NCI-H510A (cell line): ENCODE data around the gene SRXN1.
"Not testable (repeated sequence)": the region's sequence is repeated elsewhere in the genome, so short reads cannot be mapped to it uniquely, and the experiment has no call there.

Experiments
- DNase-seq: peaks from one replicate; lab custom pipeline; 2025; lab: John Stamatoyannopoulos, UW

The SRXN1 gene

GRCh38 chr20:655726-656624 lies 3.0 kb upstream of the SRXN1 start:
- no peak for DNase-seq

- no peak for DNase-seq
These were observed 1.4 kb upstream of the SRXN1 start for GRCh38 chr20:654417-654750.

- no peak for DNase-seq
These were observed 803 bp upstream of the SRXN1 start for GRCh38 chr20:653590-654416.

- peak; percentile 18 for DNase-seq
These were observed 338 bp downstream of the SRXN1 start for GRCh38 chr20:652615-653109.

- DNase-seq: no peak
These were observed 1.0 kb downstream of the SRXN1 start for GRCh38 chr20:651713-652614.

- DNase-seq: no peak
These were observed 2.0 kb downstream of the SRXN1 start for GRCh38 chr20:650954-651353.

GRCh38 chr20:650281-650680 lies 2.7 kb downstream of the SRXN1 start:
- DNase-seq: no peak

- DNase-seq: no peak
These were observed 5.5 kb downstream of the SRXN1 start for GRCh38 chr20:647479-648019.

GRCh38 chr20:646868-647233 lies 6.1 kb downstream of the SRXN1 start:
- no peak for DNase-seq

- DNase-seq: no peak
These were observed 6.7 kb downstream of the SRXN1 start for GRCh38 chr20:646107-646867.

GRCh38 chr20:645318-646106 lies 7.5 kb downstream of the SRXN1 start:
- DNase-seq: peak; percentile 14

- DNase-seq: no peak
These were observed 8.2 kb downstream of the SRXN1 start for GRCh38 chr20:644692-645317.

- no peak for DNase-seq
These were observed 10.4 kb downstream of the SRXN1 start for GRCh38 chr20:642398-643174.

GRCh38 chr20:642013-642397 lies 11.0 kb downstream of the SRXN1 start:
- not testable (repeated sequence) for DNase-seq

- no peak for DNase-seq
These were observed 11.5 kb downstream of the SRXN1 start for GRCh38 chr20:641516-641875.

GRCh38 chr20:640674-641515 lies 12.1 kb downstream of the SRXN1 start:
- no peak for DNase-seq

GRCh38 chr20:638579-638978 lies 14.4 kb downstream of the SRXN1 start:
- no peak for DNase-seq

- DNase-seq: no peak
These were observed 15.4 kb downstream of the SRXN1 start for GRCh38 chr20:637559-637958.
